GM12878 (cell line): Measurements from ENCODE around the gene PLPP1. TPM values are rescaled to one million over a fixed set of nuclear protein-coding genes. Genes with fewer than 3 reads are reported as not detected.
A peak's percentile ranks its signal among the peaks of the same experiment; 100 is the strongest.

Experiments used
- ATAC-seq: fragments of 200-7000 bp; cut with Tn5 transposase; 3 replicates; pipeline ENCODE4 v1.9.1; 2020; ENCODE audit warnings: mild to moderate bottlenecking, moderate library complexity
- BruUV-seq: library from RNA; stranded (reverse); fragments of 400-500 nt; replicated peaks from 2 replicates; lab custom pipeline; 2021; lab: Mats Ljungman, UMichigan
- CTCF ChIA-PET: fragments of 300-600 bp; sonication (Branson Sonifier 250); formaldehyde crosslinking; extraction: SDS; loops from one replicate; lab custom pipeline; 2021; ENCODE audit warnings: inconsistent platforms; lab: Yijun Ruan, JAX
- POLR2A ChIA-PET: fragments of 350-600 bp; formaldehyde crosslinking; extraction: SDS; loops from one replicate; lab custom pipeline; 2021; ENCODE audit warnings: inconsistent platforms; lab: Charles Lee
- RAD21 ChIA-PET: fragments of 300-600 bp; sonication (Branson Sonifier 250); formaldehyde crosslinking; loops from one replicate; lab custom pipeline; 2023; ENCODE audit warnings: antibody characterized with exemption; ENCODE audit not compliant: unreplicated experiment; lab: Charles Lee
- SMC1A ChIA-PET: fragments of 300-600 bp; sonication (Branson Sonifier 250); formaldehyde crosslinking; loops from one replicate; lab custom pipeline; 2023; ENCODE audit not compliant: unreplicated experiment, uncharacterized antibody; lab: Charles Lee
- DNase-seq: peaks from one replicate; pipeline ENCODE4 v3.0.0-alpha.2; 2011; ENCODE audit warnings: low read depth, low spot score
- FAIRE-seq: peaks from 3 replicates; lab custom pipeline; 2011; peaks lifted over from hg19 to GRCh38; lab: Jason Lieb, UNC
- H2AFZ ChIP-seq: 2 replicates; pipeline ENCODE4 v1.6.0; 2011; ENCODE audit warnings: low read depth, low read length, control low read depth; ENCODE audit not compliant: control insufficient read depth
- H3K27ac ChIP-seq: 2 replicates; pipeline ENCODE4 v1.5.1; 2011; ENCODE audit warnings: control low read depth; ENCODE audit not compliant: control insufficient read depth, insufficient read depth
- H3K27me3 ChIP-seq, 2 experiments: replicated peaks in 1 of 2; 2 replicates each; pipeline versions ENCODE4 v1.6.0 to v1.6.1; 2011; ENCODE audit warnings: low read length in 1 of 2; ENCODE audit not compliant: control insufficient read depth in 2 of 2, insufficient read depth in 2 of 2
- H3K36me3 ChIP-seq, 2 experiments: 2 replicates each; pipeline ENCODE4 v1.5.1; 2011; ENCODE audit warnings: low read length in 1 of 2; ENCODE audit not compliant: control insufficient read depth in 2 of 2, insufficient read depth in 2 of 2
- H3K4me1 ChIP-seq: 2 replicates; pipeline ENCODE4 v1.6.1; 2011; ENCODE audit warnings: mild to moderate bottlenecking, low read length, moderate library complexity, mixed read lengths; ENCODE audit not compliant: control insufficient read depth, insufficient read depth
- H3K4me2 ChIP-seq: 2 replicates; pipeline ENCODE4 v1.6.0; 2011; ENCODE audit warnings: control low read depth; ENCODE audit not compliant: control insufficient read depth, insufficient read depth
- H3K4me3 ChIP-seq: fragments of 200-600 bp; sonication (generic); 2 replicates; pipeline ENCODE4 v1.5.1; 2016
- H3K79me2 ChIP-seq: 2 replicates; pipeline ENCODE4 v1.6.0; 2011; ENCODE audit warnings: low read length; ENCODE audit not compliant: control insufficient read depth, insufficient read depth
- H3K9ac ChIP-seq: 2 replicates; pipeline ENCODE4 v1.8.0; 2011; ENCODE audit warnings: low read length, control low read depth, mixed read lengths; ENCODE audit not compliant: control insufficient read depth, insufficient read depth
- H3K9me3 ChIP-seq: replicated peaks from 3 replicates; pipeline ENCODE4 v1.5.1; 2011; ENCODE audit warnings: mild to moderate bottlenecking, low read length; ENCODE audit not compliant: control insufficient read depth, insufficient read depth
- H4K20me1 ChIP-seq: 2 replicates; pipeline ENCODE4 v1.6.0; 2011; ENCODE audit not compliant: control insufficient read depth, insufficient read depth
- BHLHE40 ChIP-seq, 2 experiments: fragments of 450-650 bp in 1 of 2; IDR thresholded peaks; 2 replicates each; pipeline ENCODE4 v1.6.1; 2011 to 2017; ENCODE audit warnings: low read depth in 2 of 2, borderline replicate concordance in 1 of 2, improper control_type of control experiment in 1 of 2, low read length in 1 of 2, mild to moderate bottlenecking in 1 of 2
- CHD1 ChIP-seq: IDR thresholded peaks from 2 replicates; pipeline ENCODE4 v1.6.1; 2012; ENCODE audit warnings: low read depth, low read length, improper control_type of control experiment
- CHD2 ChIP-seq: IDR thresholded peaks from 2 replicates; pipeline ENCODE4 v1.6.1; 2011; ENCODE audit warnings: low read depth, low read length, improper control_type of control experiment, borderline replicate concordance
- DPF2 ChIP-seq: fragments of 450-650 bp; IDR thresholded peaks from 2 replicates; pipeline ENCODE4 v1.6.1; 2017; ENCODE audit warnings: mild to moderate bottlenecking
- NBN ChIP-seq: fragments of 450-650 bp; IDR thresholded peaks from 2 replicates; pipeline ENCODE4 v1.6.1; 2016
- POLR2AphosphoS5 ChIP-seq: IDR thresholded peaks from 2 replicates; pipeline ENCODE4 v1.6.1; 2011; ENCODE audit warnings: mild to moderate bottlenecking, low read length, inconsistent platforms
- ZNF207 ChIP-seq: fragments of 450-650 bp; IDR thresholded peaks from 2 replicates; pipeline ENCODE4 v1.6.1; 2014; ENCODE audit warnings: antibody characterized with exemption, mild to moderate bottlenecking, borderline replicate concordance
- ZNF24 ChIP-seq: fragments of 450-650 bp; IDR thresholded peaks from 2 replicates; pipeline ENCODE4 v1.6.1; 2017; ENCODE audit warnings: antibody characterized with exemption, mild to moderate bottlenecking
- WGBS: methylation state at CpG from one replicate; pipeline ENCODE4 v1.1.6; 2016; ENCODE audit warnings: low lambda C conversion rate; ENCODE audit not compliant: insufficient replicate concordance, insufficient coverage; ENCODE audit errors: missing lambda C conversion rate; 5-methylcytosine and 5-hydroxymethylcytosine counted together
- in situ Hi-C: fragments of 300-500 bp; cut with MboI; formaldehyde crosslinking; loops from 9 replicates; pipeline ENCODE4 v1.14.3; 2018; ENCODE audit warnings: mixed read lengths
- intact Hi-C: fragments of 100-400 bp; cut with micrococcal nuclease; formaldehyde crosslinking; loops from one replicate; pipeline ENCODE4 v1.14.2; 2022; ENCODE audit not compliant: unreplicated experiment
- polyA plus RNA-seq, 11 experiments: library from polyadenylated mRNA; depleted of rRNA in 4 of 11; unstranded in 6 of 11; stranded (reverse) in 5 of 11; fragments of >200 nt; fragmentation: Nextera tagmentation in 4 of 11; fragmentation: Illumina TruSeq in 1 of 11; extraction: Ambion mirVana in 4 of 11; extraction: Trizol in 1 of 11; gene quantifications; 1 replicate in 1 of 11; 2 replicates in 10 of 11; pipeline versions ENCODE4 v1.2.1 to v1.2.3, GENCODE V29; 2011 to 2016; ENCODE audit warnings: inconsistent platforms in 2 of 11, missing spikeins in 2 of 11, low read depth in 1 of 11
- total RNA-seq, 4 experiments: library from RNA; depleted of rRNA in 3 of 4; stranded (reverse); fragments of >200 nt in 3 of 4; fragmentation: Illumina TruSeq in 1 of 4; extraction: Trizol in 1 of 4; gene quantifications; 2 replicates each; pipeline versions ENCODE4 v1.2.1 to v1.2.3, GENCODE V29; 2013 to 2021
- TF ChIP-seq, protein P1 (sequence below): fragments of 450-650 bp; formaldehyde crosslinking; IDR thresholded peaks from 2 replicates; pipeline ENCODE4 v1.4.0; 2022; ENCODE audit warnings: mild to moderate bottlenecking, moderate library complexity
- TF ChIP-seq, protein P2 (sequence below): fragments of 450-650 bp; IDR thresholded peaks from 2 replicates; pipeline ENCODE4 v1.6.1; 2018; ENCODE audit warnings: borderline replicate concordance, mild to moderate bottlenecking; ENCODE audit not compliant: partially characterized antibody
- TF ChIP-seq, protein P3 (sequence below): IDR thresholded peaks from 2 replicates; pipeline ENCODE4 v1.6.1; 2012; ENCODE audit warnings: low read depth, low read length, improper control_type of control experiment
- TF ChIP-seq, protein P4 (sequence below): fragments of 150-350 bp; IDR thresholded peaks from 2 replicates; pipeline ENCODE4 v1.6.1; 2016; ENCODE audit warnings: low read depth, low read length

The PLPP1 gene
- total and polyA plus RNA-seq, 10 of the 15 experiments (the other 5 are each of a cell fraction or from before 2014, with no cell fraction given) = 3.0 to 11.3 (median 8.1) TPM

DNA sequence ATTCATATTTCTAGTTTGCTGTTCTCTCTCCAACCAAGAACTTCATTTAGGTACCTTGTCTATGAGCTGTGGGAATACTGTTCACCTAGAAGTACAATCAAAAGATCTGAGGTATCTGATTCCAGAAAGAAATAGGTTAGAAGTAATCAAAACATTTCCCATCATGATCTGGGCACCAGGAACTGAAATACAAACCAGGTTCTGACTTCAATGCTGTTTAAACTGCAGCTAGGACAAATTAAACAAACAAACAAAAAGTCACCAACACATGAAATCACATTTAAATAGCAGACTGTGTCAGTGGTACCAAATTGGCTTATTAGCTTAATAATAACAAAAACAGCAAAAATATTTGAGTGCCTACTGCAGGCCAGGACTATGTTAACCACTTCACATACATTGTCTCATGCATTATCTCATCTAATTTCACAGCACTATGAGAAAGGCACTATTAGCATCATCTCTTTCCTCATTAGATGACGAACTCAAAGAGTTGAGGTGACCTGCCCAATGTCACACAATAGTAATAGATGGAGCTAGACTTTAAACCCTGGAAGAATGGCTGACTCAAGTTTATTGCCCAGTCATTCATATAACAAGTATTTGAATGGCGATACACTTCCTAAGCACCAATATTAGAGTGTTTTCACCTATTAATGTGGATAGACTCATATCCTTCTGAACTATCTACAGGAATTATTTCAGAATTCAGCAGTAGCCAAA is 14.5 kb downstream of the PLPP1 start:
- peak; percentile 64 for FAIRE-seq
- Histone ChIP-seq H3K4me1 (no peaks in the 10 kb centered on the region), H3K36me3 (no peaks in the 10 kb centered on the region), H3K9me3 (no peaks in the 10 kb centered on the region), H3K79me2 (no peaks in the 10 kb centered on the region), H3K4me2 (no peak overlapping the region), H3K4me3 (no peak overlapping the region), H3K27ac (no peak overlapping the region), H3K27me3 (no peaks in the 10 kb centered on the region), H2AFZ (no peak overlapping the region), H4K20me1 (no peaks in the 10 kb centered on the region), H3K9ac (no peak overlapping the region)
- WGBS = 92% methylated on average over 2 of the region's 2 CpGs
- CTCF ChIA-PET = no interaction called here
- no peak for DNase-seq
- in situ Hi-C loops = no loop called here
- intact Hi-C loops = no loop called here
- no TSS peak for BruUV-seq
- SMC1A ChIA-PET = interaction anchor here (1.1 kb wide), 1 partner anchor 10 kb away, joined by 4 read pairs; no protein-coding TSS in a partner anchor
- no peak for ATAC-seq
- RAD21 ChIA-PET = no interaction called here
- TF ChIP-seq ZNF207 (no peak), ZNF24 (no peak), BHLHE40 (IDR thresholded peaks at IDR 0.05; ENCODE audit: borderline replicate concordance in 1 of 2, low read depth in 2 of 2, low read length in 1 of 2) (no peak), DPF2 (no peak), POLR2AphosphoS5 (no peak), NBN (no peak), CHD2 (no peak), CHD1 (no peak)
- TF ChIP-seq, protein P1, sequence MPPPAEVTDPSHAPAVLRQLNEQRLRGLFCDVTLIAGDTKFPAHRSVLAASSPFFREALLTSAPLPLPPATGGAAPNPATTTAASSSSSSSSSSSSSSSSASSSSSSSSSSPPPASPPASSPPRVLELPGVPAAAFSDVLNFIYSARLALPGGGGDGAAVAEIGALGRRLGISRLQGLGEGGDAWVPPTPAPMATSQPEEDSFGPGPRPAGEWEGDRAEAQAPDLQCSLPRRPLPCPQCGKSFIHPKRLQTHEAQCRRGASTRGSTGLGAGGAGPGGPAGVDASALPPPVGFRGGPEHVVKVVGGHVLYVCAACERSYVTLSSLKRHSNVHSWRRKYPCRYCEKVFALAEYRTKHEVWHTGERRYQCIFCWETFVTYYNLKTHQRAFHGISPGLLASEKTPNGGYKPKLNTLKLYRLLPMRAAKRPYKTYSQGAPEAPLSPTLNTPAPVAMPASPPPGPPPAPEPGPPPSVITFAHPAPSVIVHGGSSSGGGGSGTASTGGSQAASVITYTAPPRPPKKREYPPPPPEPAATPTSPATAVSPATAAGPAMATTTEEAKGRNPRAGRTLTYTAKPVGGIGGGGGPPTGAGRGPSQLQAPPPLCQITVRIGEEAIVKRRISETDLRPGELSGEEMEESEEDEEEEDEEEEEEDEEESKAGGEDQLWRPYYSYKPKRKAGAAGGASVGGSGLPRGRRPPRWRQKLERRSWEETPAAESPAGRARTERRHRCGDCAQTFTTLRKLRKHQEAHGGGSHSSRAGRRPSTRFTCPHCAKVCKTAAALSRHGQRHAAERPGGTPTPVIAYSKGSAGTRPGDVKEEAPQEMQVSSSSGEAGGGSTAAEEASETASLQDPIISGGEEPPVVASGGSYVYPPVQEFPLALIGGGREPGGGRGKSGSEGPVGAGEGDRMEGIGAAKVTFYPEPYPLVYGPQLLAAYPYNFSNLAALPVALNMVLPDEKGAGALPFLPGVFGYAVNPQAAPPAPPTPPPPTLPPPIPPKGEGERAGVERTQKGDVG (CRISPR knock-in tag) = no peak
- TF ChIP-seq, protein P2, sequence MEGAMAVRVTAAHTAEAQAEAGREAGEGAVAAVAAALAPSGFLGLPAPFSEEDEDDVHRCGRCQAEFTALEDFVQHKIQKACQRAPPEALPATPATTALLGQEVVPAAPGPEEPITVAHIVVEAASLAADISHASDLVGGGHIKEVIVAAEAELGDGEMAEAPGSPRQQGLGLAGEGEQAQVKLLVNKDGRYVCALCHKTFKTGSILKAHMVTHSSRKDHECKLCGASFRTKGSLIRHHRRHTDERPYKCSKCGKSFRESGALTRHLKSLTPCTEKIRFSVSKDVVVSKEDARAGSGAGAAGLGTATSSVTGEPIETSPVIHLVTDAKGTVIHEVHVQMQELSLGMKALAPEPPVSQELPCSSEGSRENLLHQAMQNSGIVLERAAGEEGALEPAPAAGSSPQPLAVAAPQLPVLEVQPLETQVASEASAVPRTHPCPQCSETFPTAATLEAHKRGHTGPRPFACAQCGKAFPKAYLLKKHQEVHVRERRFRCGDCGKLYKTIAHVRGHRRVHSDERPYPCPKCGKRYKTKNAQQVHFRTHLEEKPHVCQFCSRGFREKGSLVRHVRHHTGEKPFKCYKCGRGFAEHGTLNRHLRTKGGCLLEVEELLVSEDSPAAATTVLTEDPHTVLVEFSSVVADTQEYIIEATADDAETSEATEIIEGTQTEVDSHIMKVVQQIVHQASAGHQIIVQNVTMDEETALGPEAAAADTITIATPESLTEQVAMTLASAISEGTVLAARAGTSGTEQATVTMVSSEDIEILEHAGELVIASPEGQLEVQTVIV = no peak
- TF ChIP-seq, protein P3, sequence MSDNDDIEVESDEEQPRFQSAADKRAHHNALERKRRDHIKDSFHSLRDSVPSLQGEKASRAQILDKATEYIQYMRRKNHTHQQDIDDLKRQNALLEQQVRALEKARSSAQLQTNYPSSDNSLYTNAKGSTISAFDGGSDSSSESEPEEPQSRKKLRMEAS = no peak
- TF ChIP-seq, protein P4, sequence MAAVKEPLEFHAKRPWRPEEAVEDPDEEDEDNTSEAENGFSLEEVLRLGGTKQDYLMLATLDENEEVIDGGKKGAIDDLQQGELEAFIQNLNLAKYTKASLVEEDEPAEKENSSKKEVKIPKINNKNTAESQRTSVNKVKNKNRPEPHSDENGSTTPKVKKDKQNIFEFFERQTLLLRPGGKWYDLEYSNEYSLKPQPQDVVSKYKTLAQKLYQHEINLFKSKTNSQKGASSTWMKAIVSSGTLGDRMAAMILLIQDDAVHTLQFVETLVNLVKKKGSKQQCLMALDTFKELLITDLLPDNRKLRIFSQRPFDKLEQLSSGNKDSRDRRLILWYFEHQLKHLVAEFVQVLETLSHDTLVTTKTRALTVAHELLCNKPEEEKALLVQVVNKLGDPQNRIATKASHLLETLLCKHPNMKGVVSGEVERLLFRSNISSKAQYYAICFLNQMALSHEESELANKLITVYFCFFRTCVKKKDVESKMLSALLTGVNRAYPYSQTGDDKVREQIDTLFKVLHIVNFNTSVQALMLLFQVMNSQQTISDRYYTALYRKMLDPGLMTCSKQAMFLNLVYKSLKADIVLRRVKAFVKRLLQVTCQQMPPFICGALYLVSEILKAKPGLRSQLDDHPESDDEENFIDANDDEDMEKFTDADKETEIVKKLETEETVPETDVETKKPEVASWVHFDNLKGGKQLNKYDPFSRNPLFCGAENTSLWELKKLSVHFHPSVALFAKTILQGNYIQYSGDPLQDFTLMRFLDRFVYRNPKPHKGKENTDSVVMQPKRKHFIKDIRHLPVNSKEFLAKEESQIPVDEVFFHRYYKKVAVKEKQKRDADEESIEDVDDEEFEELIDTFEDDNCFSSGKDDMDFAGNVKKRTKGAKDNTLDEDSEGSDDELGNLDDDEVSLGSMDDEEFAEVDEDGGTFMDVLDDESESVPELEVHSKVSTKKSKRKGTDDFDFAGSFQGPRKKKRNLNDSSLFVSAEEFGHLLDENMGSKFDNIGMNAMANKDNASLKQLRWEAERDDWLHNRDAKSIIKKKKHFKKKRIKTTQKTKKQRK = no peak
- POLR2A ChIA-PET = no interaction called here
